Activated CD4-positive, alpha-beta T cell treated with anti-CD3 and anti-CD28 coated beads, Interleukin-2, amount 50 U/mL, for 48 hours (primary cell): ENCODE data around the gene KCNAB1.
"Not testable (repeated sequence)": the region's sequence is repeated elsewhere in the genome, so short reads cannot be mapped to it uniquely, and the experiment has no call there.

Experiments
- DNase-seq, 2 experiments: peaks; one replicate each; pipeline ENCODE4 v3.0.0-alpha.2; 2020

The KCNAB1 gene

DNA sequence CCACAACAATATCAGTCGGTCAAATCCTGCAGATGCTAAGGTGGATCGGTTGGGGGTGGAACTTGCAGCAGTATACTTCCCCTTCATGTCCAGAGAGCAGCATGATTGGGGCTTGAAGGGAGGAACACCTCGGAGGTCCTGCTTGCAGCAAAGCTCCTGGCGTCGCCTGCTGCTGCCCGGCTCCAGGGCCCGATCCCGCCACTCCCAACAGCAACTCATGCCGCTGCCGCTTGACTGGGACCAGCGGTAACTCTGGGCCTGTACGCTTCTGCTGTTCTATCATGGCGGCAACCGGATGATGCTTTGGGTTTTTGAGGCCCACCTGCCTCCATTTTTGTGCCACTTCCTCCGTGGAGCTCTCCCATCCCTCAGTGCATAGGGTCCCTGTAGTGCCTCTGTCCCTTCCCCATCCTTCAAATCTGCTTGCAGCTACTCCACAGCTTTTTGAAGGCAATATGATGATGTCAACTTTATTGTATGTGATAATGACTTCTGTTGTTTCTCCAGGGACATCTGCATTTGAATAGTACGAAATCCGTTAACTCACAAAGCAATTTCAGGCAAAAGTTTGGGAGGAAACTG lies 56.3 kb downstream of the KCNAB1 start:
- no peak for DNase-seq

DNA sequence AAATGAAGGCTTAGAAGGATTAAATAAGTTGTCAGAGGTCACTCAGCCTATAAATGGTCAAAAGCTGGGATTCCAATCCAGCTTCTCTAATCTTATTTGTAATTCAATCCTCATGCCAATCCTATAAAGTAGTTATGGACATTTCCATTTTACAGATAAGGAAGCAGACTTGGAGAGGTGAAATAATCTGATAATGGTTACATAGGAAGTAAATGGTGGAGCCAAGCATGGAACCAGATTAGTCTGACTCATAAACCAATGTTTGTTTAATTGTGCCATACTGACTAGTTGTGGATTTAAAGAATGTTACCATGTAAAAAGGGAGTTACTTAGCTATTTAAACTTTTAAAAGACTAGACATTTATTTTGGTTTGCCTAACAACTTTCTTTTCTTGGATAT lies 59.7 kb downstream of the KCNAB1 start:
- no peak for DNase-seq

DNA sequence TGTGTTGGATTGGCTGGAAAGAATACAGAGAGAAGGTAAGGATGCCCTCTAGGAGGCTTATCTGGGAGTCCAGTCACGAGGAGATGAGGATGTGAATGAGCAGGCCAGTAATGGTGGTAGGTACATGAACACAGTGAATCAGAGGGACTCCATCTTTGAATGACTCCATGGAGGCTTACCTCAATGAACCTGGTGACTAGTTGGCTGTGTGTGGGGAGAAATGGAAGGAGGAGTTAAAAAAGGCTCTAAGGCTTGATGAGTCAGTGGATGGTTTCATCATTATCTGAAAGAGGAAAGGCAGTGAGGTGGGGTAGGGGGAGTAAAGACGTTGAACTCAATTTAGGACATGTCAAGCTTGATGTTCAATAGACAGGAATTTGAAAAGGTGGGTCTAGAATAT lies 61.1 kb downstream of the KCNAB1 start:
- DNase-seq = no peak

DNA sequence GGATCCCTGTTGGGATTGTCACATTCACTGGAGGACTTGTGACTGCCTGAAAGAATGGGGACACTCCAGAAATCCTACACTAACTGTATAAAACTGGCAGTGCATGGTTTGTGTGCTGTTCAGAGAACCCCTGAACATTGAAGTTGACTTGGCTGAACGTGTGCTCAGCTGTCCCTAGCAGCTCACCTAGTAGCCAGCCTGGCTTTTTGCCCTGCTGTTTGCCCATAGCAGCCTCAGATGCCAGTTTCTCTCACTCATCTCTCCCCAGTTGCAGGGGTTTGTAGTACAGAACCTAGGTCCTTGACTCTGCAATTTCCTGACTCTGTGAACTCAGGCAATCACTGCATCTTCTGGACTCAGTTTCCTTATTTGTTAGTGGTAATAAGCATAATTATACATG lies 63.0 kb downstream of the KCNAB1 start:
- no peak for DNase-seq

DNA sequence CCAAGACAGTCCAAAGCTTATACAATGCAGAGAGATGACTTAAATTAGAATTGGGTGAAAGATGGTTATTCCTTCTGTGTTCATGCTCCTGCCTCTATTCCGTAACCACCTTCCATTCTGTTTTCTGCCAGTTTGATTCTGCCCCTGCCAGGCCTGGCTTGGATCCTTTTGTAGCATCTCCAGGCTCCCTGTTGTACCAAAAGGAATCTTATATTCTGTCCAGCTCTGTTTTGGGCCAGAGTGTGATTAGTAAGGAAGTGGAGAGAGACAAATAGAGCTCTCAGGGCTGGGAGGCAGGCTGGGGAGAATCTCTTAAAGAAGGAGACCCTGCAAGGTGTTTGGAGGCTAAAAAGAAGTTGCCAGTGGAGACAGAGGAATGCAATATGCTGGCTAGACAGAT lies 63.8 kb downstream of the KCNAB1 start:
- DNase-seq = no peak

DNA sequence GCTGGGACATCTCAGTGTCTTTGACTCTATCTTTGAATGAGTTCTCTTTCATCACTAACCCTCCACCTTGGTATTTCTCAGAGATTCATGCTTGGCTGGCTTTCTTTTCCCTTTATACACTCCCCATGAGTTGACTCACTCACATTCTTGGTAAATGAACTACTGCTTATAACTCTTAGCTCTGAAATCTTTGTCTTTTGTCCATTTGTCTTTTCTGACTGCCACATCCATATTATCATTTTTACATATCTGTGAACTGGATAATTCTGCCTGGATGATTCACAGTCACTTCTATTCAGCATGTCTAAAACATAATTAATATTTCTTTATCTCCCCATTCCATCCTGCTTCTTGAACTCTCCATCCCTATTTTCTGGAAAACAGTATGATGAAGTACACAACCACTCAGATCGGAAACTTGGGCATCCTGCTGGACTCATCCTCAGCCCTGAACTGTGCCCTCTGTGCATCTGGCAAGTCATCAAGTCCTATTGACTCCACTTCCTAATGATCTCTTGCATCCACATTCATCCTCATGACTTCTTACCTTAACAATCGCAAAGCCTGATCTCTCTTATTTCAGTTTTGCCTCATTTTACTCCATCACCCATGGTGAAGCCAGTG lies 66.9 kb downstream of the KCNAB1 start:
- DNase-seq = no peak

DNA sequence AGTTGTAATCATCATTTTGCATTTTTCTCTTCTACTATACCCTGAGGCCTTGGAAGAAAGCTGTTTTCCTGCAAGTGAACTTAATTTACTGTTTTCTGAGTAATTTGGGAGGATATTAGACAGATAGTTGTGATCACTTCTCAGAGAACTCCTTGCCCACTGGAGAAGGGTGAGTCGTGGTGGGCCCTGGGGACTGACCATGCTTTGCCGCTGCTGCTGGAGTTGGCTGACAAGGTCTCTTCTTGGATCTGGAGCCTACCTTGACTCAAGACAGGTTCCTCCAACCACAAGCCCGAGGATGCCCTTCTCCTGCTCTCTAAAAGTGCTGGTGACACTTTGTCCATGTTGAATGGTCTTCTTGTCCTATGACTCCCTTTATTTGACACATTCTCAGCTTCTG lies 68.4 kb downstream of the KCNAB1 start:
- DNase-seq = no peak

DNA sequence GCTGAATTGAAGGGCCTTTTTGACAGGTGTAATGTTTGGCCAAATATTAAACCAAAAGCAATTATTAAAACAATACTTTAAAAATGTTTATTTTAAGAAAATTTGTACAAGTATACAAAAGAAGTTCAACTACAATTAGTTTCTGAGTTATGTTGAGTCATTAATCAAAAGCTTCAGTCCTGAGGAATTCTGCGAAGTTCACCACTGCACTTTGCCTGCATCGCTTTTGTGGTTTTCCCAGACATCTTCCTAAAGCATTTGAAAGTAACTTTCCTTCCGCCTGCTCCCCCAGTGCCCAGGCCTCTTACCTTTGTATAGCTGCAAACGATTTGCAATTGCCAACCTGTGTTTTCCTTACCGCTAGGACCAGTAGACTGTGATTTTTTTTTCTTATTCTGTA lies 69.5 kb downstream of the KCNAB1 start:
- DNase-seq = no peak

DNA sequence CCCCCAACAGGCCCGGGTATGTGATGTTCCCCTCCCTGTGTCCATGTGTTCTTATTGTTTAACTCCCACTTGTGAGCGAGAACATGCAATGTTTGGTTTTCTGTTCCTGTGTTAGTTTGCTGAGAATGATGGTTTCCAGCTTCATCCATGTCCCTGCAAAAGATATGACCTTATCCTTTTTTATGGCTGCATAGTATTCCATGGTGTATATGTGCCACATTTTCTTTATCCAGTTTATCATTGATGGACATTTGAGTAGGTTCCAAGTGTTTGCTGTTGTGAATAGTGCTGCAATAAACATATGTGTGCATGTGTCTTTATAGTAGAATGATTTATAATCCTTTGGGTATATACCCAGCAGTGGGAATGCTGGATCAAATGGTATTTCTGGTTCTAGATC lies 74.6 kb downstream of the KCNAB1 start:
- not testable (repeated sequence) for DNase-seq

DNA sequence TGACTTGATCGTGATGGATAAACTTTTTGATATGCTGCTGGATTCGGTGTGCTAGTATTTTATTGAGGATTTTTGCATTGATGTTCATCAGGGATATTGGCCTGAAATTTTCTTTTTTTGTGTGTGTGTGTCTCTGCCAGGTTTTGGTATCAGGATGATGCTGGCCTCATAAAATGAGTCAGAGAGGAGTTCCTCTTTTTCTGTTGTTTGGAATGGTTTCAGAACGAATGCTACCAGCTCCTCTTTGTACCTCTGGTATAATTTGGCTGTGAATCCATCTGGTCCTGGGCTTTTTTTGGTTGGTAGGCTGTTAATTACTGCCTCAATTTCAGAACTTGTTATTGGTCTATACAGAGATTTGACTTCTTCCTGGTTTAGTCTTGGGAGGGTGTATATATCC lies 76.8 kb downstream of the KCNAB1 start:
- not testable (repeated sequence) for DNase-seq

DNA sequence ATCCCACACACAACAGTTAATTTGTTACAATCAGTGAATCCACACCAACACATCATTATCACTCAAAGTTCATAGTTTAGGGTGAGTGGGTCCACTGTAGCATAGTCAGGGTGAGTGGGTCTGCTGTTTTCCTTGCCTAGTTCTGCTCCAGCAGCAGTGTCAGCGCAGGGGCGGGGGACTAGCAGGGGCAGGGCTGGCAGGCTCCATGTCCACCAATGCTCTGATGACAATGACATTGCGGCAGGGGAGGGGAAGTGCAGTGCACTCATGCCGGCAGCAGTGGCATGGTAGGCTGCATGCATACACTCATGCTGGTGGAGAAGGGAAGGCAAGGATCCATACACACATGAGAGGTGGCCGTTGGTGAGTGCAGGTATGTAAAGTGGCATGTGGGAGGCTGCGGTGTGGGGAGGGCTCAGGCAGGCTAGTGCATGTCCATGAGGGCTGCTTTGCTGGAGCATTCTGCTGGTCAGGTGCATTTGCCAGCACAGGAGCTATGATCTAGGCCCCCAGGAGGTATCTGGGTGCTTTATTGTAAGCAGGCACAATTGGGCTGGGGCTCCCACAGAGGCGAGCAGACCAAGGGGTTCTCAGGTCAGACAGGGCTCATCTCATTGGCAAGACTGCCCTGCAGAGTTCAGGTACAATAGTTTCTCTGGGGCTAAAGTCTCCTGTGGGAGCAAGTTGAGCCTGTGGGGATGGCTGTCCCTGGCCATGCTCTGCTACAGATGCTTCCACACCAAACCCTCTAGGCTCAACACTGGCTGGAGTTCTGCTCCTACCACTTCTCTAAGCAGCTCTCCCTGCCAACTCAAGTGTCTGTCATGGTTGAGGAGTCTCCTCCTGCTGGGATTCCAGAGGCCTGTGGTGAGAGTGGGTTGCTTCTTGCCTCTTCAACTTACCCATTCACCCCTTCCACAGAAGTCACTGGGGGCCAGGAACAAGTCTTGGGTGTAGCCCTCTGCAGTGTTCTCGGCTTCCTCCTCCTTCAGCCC lies 81.3 kb downstream of the KCNAB1 start:
- DNase-seq = no peak

DNA sequence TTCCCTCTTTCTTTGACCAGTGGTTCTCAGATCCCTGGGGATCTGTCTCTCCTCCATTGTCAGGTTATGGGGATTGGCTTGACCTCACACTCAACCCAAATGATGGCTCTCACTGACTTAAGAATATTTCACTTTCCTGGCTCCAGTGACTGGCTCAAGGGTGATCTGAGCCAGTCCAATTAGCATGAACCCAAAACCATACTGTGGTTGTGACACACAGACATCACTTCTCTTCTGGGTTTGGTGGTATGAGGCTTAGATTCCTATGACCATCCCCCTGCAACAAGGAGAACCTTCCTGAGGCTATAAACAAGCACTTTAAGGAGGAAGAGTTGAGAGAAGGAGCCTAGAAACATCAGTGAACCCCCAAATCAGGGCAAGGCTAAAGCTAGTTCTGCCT lies 85.8 kb downstream of the KCNAB1 start:
- no peak for DNase-seq

DNA sequence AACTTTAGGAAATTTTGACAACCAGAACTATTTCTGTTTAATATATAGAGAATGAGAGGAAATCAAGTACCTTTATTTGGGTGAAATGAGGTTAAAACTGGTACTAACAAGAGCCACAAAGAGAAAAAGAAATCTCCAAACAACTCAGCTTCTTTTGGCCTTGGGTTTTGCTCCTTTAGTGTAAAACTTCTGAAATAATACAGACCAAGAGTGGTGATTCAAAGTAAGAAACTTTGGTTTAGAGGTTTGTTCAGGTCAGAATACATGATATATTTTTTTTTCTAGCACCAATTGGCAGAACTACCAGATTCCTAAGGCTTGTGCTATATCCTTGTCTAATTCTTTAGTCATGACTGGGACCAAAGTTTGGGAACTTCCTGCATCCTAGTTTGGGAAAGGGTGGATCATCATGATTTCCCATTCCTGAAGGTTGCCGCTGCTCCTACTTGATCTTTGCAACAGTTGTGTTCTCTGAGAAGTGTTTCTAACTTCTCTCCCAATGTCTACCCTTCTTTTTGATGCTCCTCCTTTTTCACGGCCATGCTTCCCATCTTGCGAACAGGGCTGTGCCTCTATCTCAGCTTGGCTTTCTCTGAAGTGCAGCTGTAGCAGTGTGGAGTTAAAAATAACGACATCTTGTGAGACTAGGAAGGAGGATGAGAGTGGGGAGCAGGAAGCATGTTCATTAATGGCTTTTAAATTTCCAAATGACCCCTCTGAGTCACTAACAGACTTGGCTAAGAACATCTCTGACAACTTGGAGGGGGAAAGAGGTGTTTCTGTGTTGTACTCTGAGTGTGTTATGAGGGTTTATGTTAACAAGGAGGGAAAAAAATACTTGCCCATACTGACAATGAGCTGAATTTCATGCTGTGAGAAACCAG lies 87.7 kb downstream of the KCNAB1 start:
- DNase-seq = no peak

DNA sequence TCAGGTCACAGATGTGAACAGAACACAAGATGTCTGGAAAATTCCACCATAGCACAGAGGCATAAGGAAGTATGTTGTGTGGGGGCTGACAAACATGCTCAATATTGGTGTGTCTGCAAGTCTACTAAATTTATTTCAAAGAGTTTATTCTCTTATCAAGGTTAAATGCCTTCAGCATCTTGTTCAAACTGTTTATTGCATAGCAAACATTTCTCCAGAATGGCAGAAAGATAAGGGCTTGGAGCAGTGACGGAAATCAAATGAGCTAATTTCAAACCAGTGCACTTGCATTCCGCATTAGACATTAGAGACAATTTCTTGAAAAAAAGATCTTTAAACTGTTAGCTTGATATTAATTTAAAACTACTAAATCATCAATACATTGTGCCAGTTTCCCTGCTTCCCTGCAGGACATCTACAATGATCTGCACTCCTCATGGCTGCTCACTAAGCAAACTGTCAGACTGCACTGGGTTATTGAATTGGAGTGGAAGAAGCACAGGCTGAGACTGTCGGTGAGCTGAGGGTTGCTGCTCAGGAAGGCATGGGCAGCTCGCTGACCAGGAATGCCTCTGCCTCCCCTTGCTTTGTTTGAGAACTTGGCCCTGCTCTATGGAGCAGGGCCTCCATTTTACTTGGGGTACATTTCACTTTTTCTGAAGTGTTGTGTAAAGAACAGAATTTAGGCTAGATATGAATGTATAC lies 89.4 kb downstream of the KCNAB1 start:
- no peak for DNase-seq

DNA sequence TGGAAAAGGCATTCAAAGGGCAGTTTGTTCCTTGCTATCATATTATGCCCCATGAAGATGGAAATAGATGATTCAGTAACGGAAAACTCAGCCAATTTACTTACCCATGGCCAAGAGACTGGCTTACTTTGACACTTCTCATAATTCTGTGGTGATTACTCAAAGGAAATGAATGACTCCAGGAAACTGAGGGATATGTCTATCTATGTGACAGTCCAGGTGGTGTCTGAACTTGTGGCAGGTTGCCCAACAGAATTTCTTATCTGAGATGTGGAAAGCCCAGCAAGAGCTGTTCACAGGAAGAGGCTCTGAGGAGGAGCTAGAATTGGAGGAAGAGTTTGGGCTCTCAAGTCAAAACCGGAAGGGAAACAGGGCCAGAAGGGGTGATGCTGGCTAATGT lies 91.2 kb downstream of the KCNAB1 start:
- no peak for DNase-seq

DNA sequence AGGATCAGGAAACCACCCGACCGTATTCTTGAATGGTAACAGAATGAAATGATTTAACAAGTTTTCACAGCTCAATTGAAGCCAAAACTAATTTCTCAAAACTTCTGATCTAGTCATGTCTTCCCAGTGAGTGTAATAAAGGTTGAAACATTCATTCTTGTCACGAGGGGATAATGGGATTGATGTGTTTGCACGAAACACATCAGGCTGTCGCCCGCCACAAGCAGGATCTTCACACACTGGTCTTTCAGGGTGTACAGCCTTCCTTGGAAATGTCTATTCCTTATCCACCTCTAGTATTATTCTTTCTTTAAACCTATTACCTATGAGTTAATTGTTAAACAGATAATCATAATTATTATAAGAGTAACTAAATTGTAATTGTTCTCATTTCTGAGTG lies 94.3 kb downstream of the KCNAB1 start:
- no peak for DNase-seq

DNA sequence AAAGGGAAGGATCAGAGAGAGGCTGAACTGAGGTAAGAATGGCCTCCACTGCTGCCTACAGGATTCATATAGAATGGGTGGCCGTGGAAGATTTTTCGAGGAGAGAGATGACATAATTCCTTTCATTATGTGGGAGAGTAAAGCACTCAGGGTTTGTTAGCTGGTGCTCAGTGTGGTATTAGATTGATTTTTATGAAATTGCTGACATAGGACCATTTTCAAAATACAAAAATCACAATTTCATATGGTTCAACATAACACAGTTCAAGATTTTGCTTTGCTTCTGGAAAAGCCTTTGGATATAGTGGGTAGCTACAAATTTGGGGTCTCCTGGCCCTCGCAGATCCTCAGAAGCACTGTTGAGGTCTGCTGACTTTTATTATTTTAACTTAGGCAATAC lies 95.4 kb downstream of the KCNAB1 start:
- no peak for DNase-seq

DNA sequence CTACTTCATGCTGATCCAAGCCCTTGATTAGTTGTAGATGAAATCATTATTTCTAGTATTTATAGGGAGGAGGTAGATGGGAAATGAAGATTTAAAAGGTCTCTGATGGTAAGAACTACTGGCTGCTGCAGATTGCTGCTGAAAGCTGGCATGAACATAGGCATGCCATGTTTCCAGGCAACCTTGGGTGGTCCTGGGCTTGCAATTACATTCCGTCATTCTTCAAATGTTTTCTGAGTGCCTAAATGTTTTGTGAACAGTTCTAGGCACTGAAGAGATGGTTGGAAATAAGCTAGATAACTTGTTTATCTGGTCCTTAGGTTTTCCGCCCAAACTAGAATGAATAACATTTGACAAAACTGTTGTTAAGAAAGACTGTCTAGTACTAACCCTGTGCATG lies 95.8 kb downstream of the KCNAB1 start:
- DNase-seq = no peak

DNA sequence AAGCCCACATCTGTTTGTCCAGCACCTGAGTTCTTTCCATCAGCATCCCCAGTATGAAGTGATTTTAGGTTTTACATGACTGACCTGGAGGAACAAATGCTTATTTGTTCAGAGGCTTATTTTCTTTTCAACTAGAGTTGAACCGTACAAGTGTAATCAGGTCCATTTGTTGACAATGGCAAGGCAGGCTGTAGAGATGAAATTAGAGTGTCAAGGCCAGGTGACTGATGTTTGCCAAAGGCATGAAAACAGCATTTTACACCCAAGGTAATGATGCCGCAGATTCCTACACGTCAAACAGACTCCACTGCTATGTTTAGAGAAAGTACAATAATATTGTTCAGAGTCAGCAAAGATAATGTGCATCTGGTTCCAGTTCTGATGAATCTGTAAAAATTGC lies 96.5 kb downstream of the KCNAB1 start:
- no peak for DNase-seq

DNA sequence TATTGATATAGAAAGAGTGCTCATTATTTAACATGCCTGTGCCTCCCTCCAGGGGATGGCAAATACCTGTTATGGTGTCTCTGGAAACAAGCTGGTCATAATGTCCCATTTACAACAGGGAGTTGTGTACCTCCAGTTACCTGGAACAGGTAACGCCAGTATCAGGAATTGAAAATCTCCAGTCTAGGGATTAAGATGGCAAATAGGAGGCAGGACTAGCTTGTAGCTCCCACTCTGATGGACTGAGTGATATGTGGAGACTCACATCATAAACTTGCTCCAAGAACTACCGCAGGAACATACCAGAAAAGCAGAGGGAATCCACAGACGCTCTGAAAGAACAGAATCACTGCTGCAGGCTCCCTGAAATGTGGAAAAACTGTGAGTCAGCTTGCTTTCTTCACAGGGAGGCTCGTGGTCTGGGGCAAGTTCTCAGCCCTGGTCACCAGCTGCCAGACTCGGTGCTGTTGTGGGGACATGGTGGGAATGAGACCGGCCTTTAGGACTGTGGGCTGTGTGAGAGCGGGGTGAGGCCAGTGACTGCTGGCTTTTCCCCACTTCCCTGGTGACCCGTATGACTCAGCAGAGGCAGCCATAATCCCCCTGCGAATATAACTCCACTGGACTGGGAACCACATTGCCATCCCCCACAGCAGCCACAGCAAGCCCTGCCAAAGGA lies 97.4 kb downstream of the KCNAB1 start:
- no peak for DNase-seq

DNA sequence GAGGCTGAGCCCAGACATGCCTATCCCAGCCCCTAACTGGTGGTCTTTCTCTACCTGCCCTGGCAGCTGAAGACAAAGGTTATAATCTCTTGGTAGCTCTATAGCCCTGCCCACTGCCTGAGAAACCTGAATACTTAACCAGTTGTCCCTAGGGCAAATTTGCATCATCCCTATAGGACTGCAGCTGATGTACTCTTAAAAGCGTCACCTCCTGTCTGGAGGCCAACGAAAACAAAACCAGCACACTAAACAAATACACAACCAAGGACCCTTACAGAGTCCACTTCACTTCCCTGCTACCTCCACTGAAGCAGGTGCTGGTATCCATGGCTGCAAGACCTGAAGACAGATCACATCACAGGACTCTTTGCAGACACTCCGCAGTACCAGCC lies 98.0 kb downstream of the KCNAB1 start:
- DNase-seq = no peak

DNA sequence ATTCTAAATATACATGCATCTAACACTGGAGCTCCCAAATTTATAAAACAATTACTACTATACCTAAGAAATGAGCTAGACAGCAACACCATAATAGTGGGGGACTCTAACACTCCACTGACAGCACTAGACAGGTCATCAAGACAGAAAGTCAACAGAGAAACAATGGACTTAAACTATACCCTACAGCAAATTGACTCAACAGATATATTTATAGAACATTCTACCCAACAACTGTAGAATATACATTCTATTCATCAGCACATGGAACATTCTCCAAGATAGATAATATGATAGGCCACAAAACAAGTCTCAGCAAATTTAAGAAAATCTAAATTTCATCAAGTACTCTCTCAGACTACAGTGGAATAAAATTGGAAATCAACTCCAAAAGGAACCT lies 102.0 kb downstream of the KCNAB1 start:
- DNase-seq = not testable (repeated sequence)
